Suprapubic skin (tissue), 4 donors: ENCODE results near the gene NNT.

Source experiments
- CTCF ChIP-seq, 2 donors: fragments of 200-600 bp in 1 of 2; fragments of 450-650 bp in 1 of 2; sonication (generic) in 1 of 2; IDR thresholded peaks; one replicate each; pipeline ENCODE4 v1.5.1; 2016 to 2019; ENCODE audit warnings: antibody characterized with exemption in 2 of 2, mild to moderate bottlenecking in 1 of 2, moderate library complexity in 1 of 2
- EP300 ChIP-seq: sonication (generic); formaldehyde crosslinking; IDR thresholded peaks from one replicate; pipeline ENCODE4 v1.6.1; 2017; ENCODE audit warnings: antibody characterized with exemption
- POLR2A ChIP-seq, 2 donors: fragments of 450-650 bp; IDR thresholded peaks; one replicate each; pipeline ENCODE4 v1.6.1; 2017; ENCODE audit warnings: antibody characterized with exemption in 2 of 2, mild to moderate bottlenecking in 2 of 2, moderate library complexity in 2 of 2
- POLR2AphosphoS5 ChIP-seq, 3 donors: sonication (generic); formaldehyde crosslinking; IDR thresholded peaks; one replicate each; pipeline ENCODE4 v1.6.1; 2017; ENCODE audit warnings: antibody characterized with exemption in 3 of 3

- TF ChIP-seq CTCF (IDR thresholded peaks at IDR 0.05), result no peak
- no peak for TF ChIP-seq POLR2A (IDR thresholded peaks at IDR 0.05)
- TF ChIP-seq EP300, result no peak
- no peak for TF ChIP-seq POLR2AphosphoS5 (IDR thresholded peaks at IDR 0.05)
Observed at GRCh38 chr5:43553381-43553780, 49.6 kb upstream of the NNT start.
